Measurements from ENCODE around the gene PQBP1. TPM values are rescaled to one million over a fixed set of nuclear protein-coding genes. Genes with fewer than 3 reads are reported as not detected.

Gene PQBP1
- polyA plus RNA-seq, 2 of the 4 experiments (the other 2 are of a cell fraction), result 125 to 158 TPM

DNA sequence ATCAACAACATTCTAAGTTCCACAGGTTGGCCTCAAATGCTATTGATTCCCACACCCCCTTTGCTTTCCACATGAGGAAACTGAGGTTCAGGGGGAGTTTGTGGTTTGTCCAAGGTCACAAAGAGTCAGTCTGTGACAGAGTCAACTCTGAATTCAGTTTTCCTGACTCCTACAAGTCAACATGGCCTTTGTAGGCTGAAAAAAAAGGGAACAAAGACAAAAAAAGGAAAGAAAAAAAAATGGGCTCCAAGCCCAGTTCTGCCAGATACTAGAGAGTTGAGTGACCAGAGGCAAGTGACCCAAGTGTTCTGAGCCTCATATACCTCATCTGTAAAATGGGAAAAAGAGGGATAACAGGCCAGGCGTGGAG lies 37.6 kb downstream of the PQBP1 start:
- ChIA-PET CTCF (interaction anchor here (1.0 kb wide), 1 partner anchor 11 kb away, joined by 3 read pairs; no protein-coding TSS in a partner anchor), POLR2A (no interaction called here)
- Histone ChIP-seq H3K4me1 (no peaks in the 10 kb centered on the region), H3K9me3 (no peaks in the 10 kb centered on the region), H3K27ac (no peak overlapping the region), H3K4me3 (no peak overlapping the region), H3K4me2 (no peak overlapping the region)
- no peak for FAIRE-seq
- TF ChIP-seq CHD4 (IDR thresholded peaks at IDR 0.05; ENCODE audit: borderline replicate concordance) (no peak), CBX8 (IDR thresholded peaks at IDR 0.05) (no peak), BHLHE40 (IDR thresholded peaks at IDR 0.05; ENCODE audit: low read depth, low read length) (no peak), TP53 (CRISPR knock-in tag; IDR thresholded peaks at IDR 0.05) (no peak), JUNB (IDR thresholded peaks at IDR 0.05) (no peak), REST (IDR thresholded peaks at IDR 0.05) (no peak), FOXS1 (CRISPR knock-in tag; IDR thresholded peaks at IDR 0.05) (no peak), HDAC2 (IDR thresholded peaks at IDR 0.05) (no peak), HOXB13 (CRISPR knock-in tag; IDR thresholded peaks at IDR 0.05; ENCODE audit: low read depth) (no peak), NFE2L2 (conservative IDR thresholded peaks at IDR 0.05; ENCODE audit: low read length) (no peak), HMGXB4 (CRISPR knock-in tag; IDR thresholded peaks at IDR 0.05; ENCODE audit: borderline replicate concordance) (no peak), NR3C1 (IDR thresholded peaks at IDR 0.05) (no peak), KDM5A (IDR thresholded peaks at IDR 0.05) (no peak), SMC3 (IDR thresholded peaks at IDR 0.05) (no peak), EP300 (IDR thresholded peaks at IDR 0.05) (no peak), GATA3 (IDR thresholded peaks at IDR 0.05; ENCODE audit: borderline replicate concordance) (no peak), USF2 (IDR thresholded peaks at IDR 0.05) (no peak)
- TF ChIP-seq, protein P1, sequence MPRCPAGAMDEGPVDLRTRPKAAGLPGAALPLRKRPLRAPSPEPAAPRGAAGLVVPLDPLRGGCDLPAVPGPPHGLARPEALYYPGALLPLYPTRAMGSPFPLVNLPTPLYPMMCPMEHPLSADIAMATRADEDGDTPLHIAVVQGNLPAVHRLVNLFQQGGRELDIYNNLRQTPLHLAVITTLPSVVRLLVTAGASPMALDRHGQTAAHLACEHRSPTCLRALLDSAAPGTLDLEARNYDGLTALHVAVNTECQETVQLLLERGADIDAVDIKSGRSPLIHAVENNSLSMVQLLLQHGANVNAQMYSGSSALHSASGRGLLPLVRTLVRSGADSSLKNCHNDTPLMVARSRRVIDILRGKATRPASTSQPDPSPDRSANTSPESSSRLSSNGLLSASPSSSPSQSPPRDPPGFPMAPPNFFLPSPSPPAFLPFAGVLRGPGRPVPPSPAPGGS (IDR thresholded peaks at IDR 0.05), result no peak
- no peak for ATAC-seq
- WGBS (ENCODE audit: missing lambda C conversion rate), result 84% methylated on average over 1 of the region's 1 CpG
- DNase-seq (ENCODE audit: low read depth in 1 of 2, low spot score in 1 of 2), result no peak

GRCh38 chrX:48936429-48937053 lies 38.8 kb downstream of the PQBP1 start:
- ATAC-seq, result no peak
- Histone ChIP-seq H3K4me3 (no peak overlapping the region), H3K9me3 (no peaks in the 10 kb centered on the region), H3K27ac (no peak overlapping the region), H3K4me2 (no peak overlapping the region), H3K4me1 (no peaks in the 10 kb centered on the region)
- TF ChIP-seq NPAS2 (CRISPR knock-in tag; IDR thresholded peaks at IDR 0.05; ENCODE audit: borderline replicate concordance) (no peak), EHF (CRISPR knock-in tag; IDR thresholded peaks at IDR 0.05) (no peak), NR3C1 (IDR thresholded peaks at IDR 0.05) (no peak), CBX8 (IDR thresholded peaks at IDR 0.05) (no peak), FOSL2 (IDR thresholded peaks at IDR 0.05) (no peak), FOSL2 (CRISPR knock-in tag; IDR thresholded peaks at IDR 0.05) (no peak), CBX2 (IDR thresholded peaks at IDR 0.05; ENCODE audit: borderline replicate concordance, low read depth) (no peak), KDM1A (IDR thresholded peaks at IDR 0.05; ENCODE audit: low read depth) (no peak), ZFP36 (IDR thresholded peaks at IDR 0.05; ENCODE audit: borderline replicate concordance, partially characterized antibody) (no peak), POLR2AphosphoS2 (conservative IDR thresholded peaks at IDR 0.05; ENCODE audit: low read length) (no peak), RARB (CRISPR knock-in tag; IDR thresholded peaks at IDR 0.05) (no peak), HEYL (CRISPR knock-in tag; IDR thresholded peaks at IDR 0.05) (no peak), SMC3 (IDR thresholded peaks at IDR 0.05) (no peak), HOXA7 (CRISPR knock-in tag; IDR thresholded peaks at IDR 0.05) (no peak), BHLHE40 (IDR thresholded peaks at IDR 0.05; ENCODE audit: low read depth, low read length) (no peak), ESRRA (IDR thresholded peaks at IDR 0.05; ENCODE audit: borderline replicate concordance, low read length) (no peak), PHF8 (IDR thresholded peaks at IDR 0.05; ENCODE audit: borderline replicate concordance, low read depth) (no peak), TP53 (CRISPR knock-in tag; IDR thresholded peaks at IDR 0.05) (no peak)
- CTCF ChIA-PET, result interaction anchor here (1.2 to 1.3 kb wide), 2 partner anchors 9 to 35 kb away, joined by 3 to 5 read pairs; partner anchors contain the start of gene KCND1
- POLR2A ChIA-PET, result no interaction called here
- FAIRE-seq, result no peak
- no peak for DNase-seq (ENCODE audit: low read depth in 1 of 2, low spot score in 1 of 2)
- WGBS (ENCODE audit: missing lambda C conversion rate), result 96% methylated on average over 6 of the region's 8 CpGs
